Caco-2 (cell line): ENCODE results near the gene FHOD3. TPM values are rescaled to one million over a fixed set of nuclear protein-coding genes. Genes with fewer than 3 reads are reported as not detected.

Experiments
- BruUV-seq: library from RNA; stranded (reverse); fragments of 400-500 nt; replicated peaks from 2 replicates; lab custom pipeline; 2021; lab: Mats Ljungman, UMichigan
- CTCF ChIA-PET: fragments of 300-600 bp; sonication (Branson Sonifier 250); formaldehyde crosslinking; loops from one replicate; lab custom pipeline; 2022; ENCODE audit warnings: antibody characterized with exemption; lab: Charles Lee
- POLR2A ChIA-PET: fragments of 300-600 bp; sonication (Branson Sonifier 250); formaldehyde crosslinking; loops from one replicate; lab custom pipeline; 2022; ENCODE audit warnings: antibody characterized with exemption; lab: Charles Lee
- DNase-seq, 2 experiments: peaks; one replicate each; pipeline versions ENCODE4 v3.0.0 to v3.0.0-alpha.2; 2020 to 2022
- H3K27me3 ChIP-seq: replicated peaks from 2 replicates; pipeline ENCODE4 v1.6.0; 2011; ENCODE audit warnings: low read length; ENCODE audit not compliant: control insufficient read depth, insufficient read depth
- H3K36me3 ChIP-seq: 2 replicates; pipeline ENCODE4 v1.5.1; 2011; ENCODE audit warnings: low read length; ENCODE audit not compliant: control insufficient read depth, insufficient read depth
- H3K4me1 ChIP-seq: fragments of 250-450 bp; sonication (Bioruptor Pico); 2 replicates; pipeline ENCODE4 v1.5.1; 2020; ENCODE audit warnings: mild to moderate bottlenecking
- H3K4me3 ChIP-seq: 2 replicates; pipeline ENCODE4 v1.5.1; 2011; ENCODE audit warnings: low read depth, mild to moderate bottlenecking, control low read depth, low read length
- H3K9me3 ChIP-seq: fragments of 250-450 bp; sonication (Bioruptor Pico); 2 replicates; pipeline ENCODE4 v1.5.1; 2020; ENCODE audit warnings: mild to moderate bottlenecking, moderate library complexity
- H3K27ac Mint-ChIP-seq: one replicate; pipeline ENCODE4 v1.8.0; 2022; ENCODE audit warnings: mixed read lengths; ENCODE audit not compliant: unreplicated experiment
- H3K27me3 Mint-ChIP-seq: one replicate; pipeline ENCODE4 v1.8.0; 2022; ENCODE audit warnings: mixed read lengths; ENCODE audit not compliant: insufficient read depth, unreplicated experiment
- H3K36me3 Mint-ChIP-seq: one replicate; pipeline ENCODE4 v1.8.0; 2022; ENCODE audit warnings: mild to moderate bottlenecking, mixed read lengths; ENCODE audit not compliant: insufficient read depth, unreplicated experiment
- H3K4me1 Mint-ChIP-seq: one replicate; pipeline ENCODE4 v1.8.0; 2022; ENCODE audit warnings: low read depth, mixed read lengths; ENCODE audit not compliant: unreplicated experiment
- H3K4me3 Mint-ChIP-seq: one replicate; pipeline ENCODE4 v1.8.0; 2022; ENCODE audit warnings: mild to moderate bottlenecking, moderate library complexity, mixed read lengths; ENCODE audit not compliant: unreplicated experiment
- H3K9me3 Mint-ChIP-seq: one replicate; pipeline ENCODE4 v1.8.0; 2022; ENCODE audit warnings: mixed read lengths; ENCODE audit not compliant: unreplicated experiment
- intact Hi-C: fragments of 100-400 bp; cut with micrococcal nuclease; formaldehyde crosslinking; loops from one replicate; pipeline ENCODE4 v1.10.0; 2022; ENCODE audit not compliant: unreplicated experiment
- total RNA-seq: library from RNA; stranded (reverse); gene quantifications from 2 replicates; pipeline ENCODE4 v1.2.3, GENCODE V29; 2022
- TF ChIP-seq, protein P1 (sequence below), 2 experiments: fragments of 200-600 bp in 1 of 2; IDR thresholded peaks; 1 replicate in 1 of 2; 2 replicates in 1 of 2; pipeline versions ENCODE4 v1.5.1 to v1.8.0; 2011 to 2022; ENCODE audit warnings: antibody characterized with exemption in 1 of 2, control low read depth in 1 of 2, inconsistent platforms in 1 of 2, low read depth in 1 of 2, low read length in 1 of 2, mild to moderate bottlenecking in 1 of 2, moderate library complexity in 1 of 2; ENCODE audit not compliant: insufficient read depth in 1 of 2, severe bottlenecking in 1 of 2, unreplicated experiment in 1 of 2

The FHOD3 gene
- total RNA-seq, 1 experiment from 2014 or later = not detected

GRCh38 chr18:36757991-36758390 is 460.5 kb downstream of the FHOD3 start:
- H3K27me3 Mint-ChIP-seq = no peaks in the 10 kb centered on the region
- H3K27ac Mint-ChIP-seq = no peak overlapping the region
- H3K4me3 Mint-ChIP-seq = no peak overlapping the region
- no peak for DNase-seq
- intact Hi-C loops = loop anchor here (1.0 to 10.0 kb wide), 3 partner anchors 70 to 661 kb away; no protein-coding TSS in a partner anchor
- ChIA-PET CTCF (interaction anchor here (1.2 kb wide), 1 partner anchor 70 kb away, joined by 5 read pairs; no protein-coding TSS in a partner anchor), POLR2A (no interaction called here)
- no peaks in the 10 kb centered on the region for H3K36me3 Mint-ChIP-seq
- TF ChIP-seq, protein P1, sequence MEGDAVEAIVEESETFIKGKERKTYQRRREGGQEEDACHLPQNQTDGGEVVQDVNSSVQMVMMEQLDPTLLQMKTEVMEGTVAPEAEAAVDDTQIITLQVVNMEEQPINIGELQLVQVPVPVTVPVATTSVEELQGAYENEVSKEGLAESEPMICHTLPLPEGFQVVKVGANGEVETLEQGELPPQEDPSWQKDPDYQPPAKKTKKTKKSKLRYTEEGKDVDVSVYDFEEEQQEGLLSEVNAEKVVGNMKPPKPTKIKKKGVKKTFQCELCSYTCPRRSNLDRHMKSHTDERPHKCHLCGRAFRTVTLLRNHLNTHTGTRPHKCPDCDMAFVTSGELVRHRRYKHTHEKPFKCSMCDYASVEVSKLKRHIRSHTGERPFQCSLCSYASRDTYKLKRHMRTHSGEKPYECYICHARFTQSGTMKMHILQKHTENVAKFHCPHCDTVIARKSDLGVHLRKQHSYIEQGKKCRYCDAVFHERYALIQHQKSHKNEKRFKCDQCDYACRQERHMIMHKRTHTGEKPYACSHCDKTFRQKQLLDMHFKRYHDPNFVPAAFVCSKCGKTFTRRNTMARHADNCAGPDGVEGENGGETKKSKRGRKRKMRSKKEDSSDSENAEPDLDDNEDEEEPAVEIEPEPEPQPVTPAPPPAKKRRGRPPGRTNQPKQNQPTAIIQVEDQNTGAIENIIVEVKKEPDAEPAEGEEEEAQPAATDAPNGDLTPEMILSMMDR (IDR thresholded peaks at IDR 0.05; ENCODE audit: insufficient read depth in 1 of 2, low read depth in 1 of 2, low read length in 1 of 2, severe bottlenecking in 1 of 2, unreplicated experiment in 1 of 2) = no peak
- no peaks in the 10 kb centered on the region for H3K9me3 ChIP-seq
- BruUV-seq = no TSS peak
- no peak overlapping the region for H3K4me3 ChIP-seq
- no peaks in the 10 kb centered on the region for H3K36me3 ChIP-seq
- H3K27me3 ChIP-seq = no peaks in the 10 kb centered on the region
- no peaks in the 10 kb centered on the region for H3K9me3 Mint-ChIP-seq
- H3K4me1 ChIP-seq = no peaks in the 10 kb centered on the region
- no peaks in the 10 kb centered on the region for H3K4me1 Mint-ChIP-seq

DNA sequence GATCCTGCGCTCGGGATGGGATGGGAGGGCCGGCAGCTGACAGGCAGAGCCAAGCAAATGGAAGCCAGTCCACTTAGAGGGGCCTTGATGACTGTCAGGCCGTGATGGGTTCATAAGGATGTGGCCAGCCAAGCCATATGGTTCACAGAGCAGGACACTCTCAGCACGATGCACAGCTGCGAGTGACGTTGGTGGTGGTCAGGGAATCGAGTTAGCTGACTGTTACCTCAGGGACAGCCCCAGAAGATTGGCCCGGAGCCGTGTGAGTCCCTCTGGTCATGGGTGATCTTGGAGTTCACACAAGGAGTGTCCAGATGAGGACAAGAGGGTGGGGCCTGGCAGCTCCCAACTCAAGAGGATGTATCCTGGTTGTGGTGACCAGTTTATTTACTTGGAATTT is 461.1 kb downstream of the FHOD3 start:
- H3K4me1 Mint-ChIP-seq = no peaks in the 10 kb centered on the region
- no peak for DNase-seq
- no peaks in the 10 kb centered on the region for H3K4me1 ChIP-seq
- ChIA-PET POLR2A (no interaction called here), CTCF (interaction anchor here (0.6 to 1.4 kb wide), 2 partner anchors 71 to 141 kb away, joined by 3 to 5 read pairs; no protein-coding TSS in a partner anchor)
- H3K36me3 Mint-ChIP-seq = no peaks in the 10 kb centered on the region
- no peaks in the 10 kb centered on the region for H3K27me3 Mint-ChIP-seq
- no peaks in the 10 kb centered on the region for H3K27me3 ChIP-seq
- no peaks in the 10 kb centered on the region for H3K36me3 ChIP-seq
- no peak overlapping the region for H3K27ac Mint-ChIP-seq
- no peaks in the 10 kb centered on the region for H3K9me3 Mint-ChIP-seq
- BruUV-seq = no TSS peak
- H3K9me3 ChIP-seq = no peaks in the 10 kb centered on the region
- TF ChIP-seq, protein P1 (IDR thresholded peaks at IDR 0.05; ENCODE audit: insufficient read depth in 1 of 2, low read depth in 1 of 2, low read length in 1 of 2, severe bottlenecking in 1 of 2, unreplicated experiment in 1 of 2) = no peak
- intact Hi-C loops = loop anchor here (10.0 kb wide), 1 partner anchor 184 kb away; no protein-coding TSS in a partner anchor
- no peak overlapping the region for H3K4me3 ChIP-seq
- H3K4me3 Mint-ChIP-seq = no peak overlapping the region

- ChIA-PET POLR2A (no interaction called here), CTCF (interaction anchor here (0.6 to 1.4 kb wide), 2 partner anchors 71 to 140 kb away, joined by 3 to 5 read pairs; no protein-coding TSS in a partner anchor)
- TF ChIP-seq, protein P1 (IDR thresholded peaks at IDR 0.05; ENCODE audit: insufficient read depth in 1 of 2, low read depth in 1 of 2, low read length in 1 of 2, severe bottlenecking in 1 of 2, unreplicated experiment in 1 of 2) = no peak
- no peaks in the 10 kb centered on the region for H3K4me1 Mint-ChIP-seq
- Histone ChIP-seq H3K4me1 (no peaks in the 10 kb centered on the region), H3K4me3 (no peak overlapping the region), H3K36me3 (no peaks in the 10 kb centered on the region), H3K9me3 (no peaks in the 10 kb centered on the region), H3K27me3 (no peaks in the 10 kb centered on the region)
- BruUV-seq = no TSS peak
- no peaks in the 10 kb centered on the region for H3K36me3 Mint-ChIP-seq
- no peaks in the 10 kb centered on the region for H3K27me3 Mint-ChIP-seq
- H3K4me3 Mint-ChIP-seq = no peak overlapping the region
- H3K27ac Mint-ChIP-seq = no peak overlapping the region
- H3K9me3 Mint-ChIP-seq = no peaks in the 10 kb centered on the region
- no peak for DNase-seq
- intact Hi-C loops = loop anchor here (10.0 kb wide), 1 partner anchor 184 kb away; no protein-coding TSS in a partner anchor
Observed at GRCh38 chr18:36759167-36759776, 461.8 kb downstream of the FHOD3 start.
